HepG2 (cell line): Measurements from ENCODE around the gene RPS19BP1. TPM values are rescaled to one million over a fixed set of nuclear protein-coding genes. Genes with fewer than 3 reads are reported as not detected.

Experiments
- FOXA3 ChIP-seq: IDR thresholded peaks from 2 replicates; pipeline ENCODE4 v1.6.1; 2016; ENCODE audit warnings: missing genetic modification reagents, missing compliant biosample characterization
- GPBP1L1 ChIP-seq: sonication (generic); formaldehyde crosslinking; IDR thresholded peaks from 2 replicates; pipeline ENCODE4 v1.5.0; 2020; ENCODE audit warnings: mild to moderate bottlenecking, missing genetic modification reagents
- ISX ChIP-seq: sonication (generic); formaldehyde crosslinking; conservative IDR thresholded peaks from 2 replicates; pipeline ENCODE4 v1.5.0; 2020; ENCODE audit warnings: missing genetic modification reagents
- NCOA1 ChIP-seq: sonication (generic); formaldehyde crosslinking; IDR thresholded peaks from 2 replicates; pipeline ENCODE4 v1.9.0; 2021; ENCODE audit warnings: missing genetic modification reagents
- NFYC ChIP-seq: IDR thresholded peaks from 2 replicates; pipeline ENCODE4 v1.6.1; 2016; ENCODE audit warnings: missing genetic modification reagents, missing compliant biosample characterization
- PHF5A ChIP-seq: IDR thresholded peaks from one replicate; pipeline ENCODE4 v1.6.1; 2018; ENCODE audit warnings: low read depth, missing genetic modification reagents; ENCODE audit not compliant: unreplicated experiment
- PLSCR1 ChIP-seq: sonication (generic); formaldehyde crosslinking; IDR thresholded peaks from 2 replicates; pipeline ENCODE4 v1.5.0; 2020; ENCODE audit warnings: missing genetic modification reagents, mild to moderate bottlenecking, borderline replicate concordance
- SOX13 ChIP-seq, 3 experiments: fragments of 450-650 bp in 1 of 3; sonication (generic) in 1 of 3; formaldehyde crosslinking in 1 of 3; IDR thresholded peaks in 2 of 3; conservative IDR thresholded peaks in 1 of 3; 2 replicates each; pipeline versions ENCODE4 v1.5.0 to v1.6.1; 2016 to 2020; ENCODE audit warnings: antibody characterized with exemption in 1 of 3, mild to moderate bottlenecking in 1 of 3, missing compliant biosample characterization in 1 of 3, missing genetic modification reagents in 1 of 3, moderate library complexity in 1 of 3
- SP5 ChIP-seq: IDR thresholded peaks from 2 replicates; pipeline ENCODE4 v1.6.1; 2016; ENCODE audit warnings: low read depth, borderline replicate concordance
- SYNCRIP ChIP-seq: fragments of 200-400 bp; formaldehyde crosslinking; IDR thresholded peaks from 2 replicates; pipeline ENCODE4 v1.6.1; 2018; ENCODE audit warnings: mild to moderate bottlenecking, low read depth, low read length; ENCODE audit not compliant: insufficient read depth
- TFAP4 ChIP-seq: sonication (generic); IDR thresholded peaks from 2 replicates; pipeline ENCODE4 v1.6.1; 2016; ENCODE audit warnings: low read depth, borderline replicate concordance
- ZFP36L2 ChIP-seq: sonication (generic); formaldehyde crosslinking; IDR thresholded peaks from 2 replicates; pipeline ENCODE4 v1.4.0; 2020; ENCODE audit warnings: missing genetic modification reagents
- ZNF333 ChIP-seq: sonication (generic); formaldehyde crosslinking; IDR thresholded peaks from 2 replicates; pipeline ENCODE4 v1.4.0; 2020; ENCODE audit warnings: mild to moderate bottlenecking, missing genetic modification reagents, borderline replicate concordance
- ZNF362 ChIP-seq: sonication (generic); formaldehyde crosslinking; IDR thresholded peaks from 2 replicates; pipeline ENCODE4 v1.4.0; 2020; ENCODE audit warnings: missing genetic modification reagents, mild to moderate bottlenecking, borderline replicate concordance
- ZNF460 ChIP-seq: sonication (generic); formaldehyde crosslinking; IDR thresholded peaks from 2 replicates; pipeline ENCODE4 v1.5.1; 2020; ENCODE audit warnings: missing genetic modification reagents, mild to moderate bottlenecking, borderline replicate concordance
- ZNF512B ChIP-seq: sonication (generic); formaldehyde crosslinking; IDR thresholded peaks from 2 replicates; pipeline ENCODE4 v1.5.1; 2020; ENCODE audit warnings: missing genetic modification reagents, mild to moderate bottlenecking, borderline replicate concordance
- ZNF629 ChIP-seq: sonication (generic); formaldehyde crosslinking; conservative IDR thresholded peaks from 2 replicates; pipeline ENCODE4 v1.5.0; 2020; ENCODE audit warnings: missing genetic modification reagents
- ZSCAN12 ChIP-seq: sonication (generic); formaldehyde crosslinking; IDR thresholded peaks from 2 replicates; pipeline ENCODE4 v1.9.0; 2021; ENCODE audit warnings: mild to moderate bottlenecking, missing genetic modification reagents
- polyA plus RNA-seq, 8 experiments: library from polyadenylated mRNA; depleted of rRNA in 3 of 8; stranded (reverse) in 7 of 8; unstranded in 1 of 8; fragments of >200 nt; fragmentation: Illumina TruSeq in 4 of 8; extraction: Trizol in 4 of 8; gene quantifications; 2 replicates each; pipeline versions ENCODE4 v1.2.1 to v1.2.3, GENCODE V29; 2011 to 2016; ENCODE audit warnings: low read depth in 4 of 8, missing spikeins in 1 of 8, mixed read lengths in 1 of 8; ENCODE audit not compliant: insufficient read depth in 1 of 8
- total RNA-seq, 5 experiments: library from RNA; depleted of rRNA; stranded (reverse); fragments of >200 nt; fragmentation: Illumina TruSeq; extraction: Trizol; gene quantifications; 2 replicates each; pipeline ENCODE4 v1.2.3, GENCODE V29; 2016; ENCODE audit warnings: low read depth in 1 of 5

The RPS19BP1 gene
- total and polyA plus RNA-seq, 2 of the 13 experiments (the other 11 are each of a cell fraction or from before 2014, with no cell fraction given): 44.3 to 81.3 TPM

GRCh38 chr22:39532215-39533073 is at the start of gene RPS19BP1 (continued):
- TF ChIP-seq ISX (CRISPR knock-in tag) (0 out of 2 replicates have a peak, but pooled peaks have one; percentile 25), SYNCRIP (no peak), ZSCAN12 (peak; percentile 59; the same call in 1 of the 2 replicates), ZNF333 (no peak), SP5 (CRISPR knock-in tag) (peak; percentile 67), GPBP1L1 (CRISPR knock-in tag) (no peak), FOXA3 (CRISPR knock-in tag) (peak; percentile 24; the same call in 1 of the 2 replicates), PHF5A (CRISPR knock-in tag) (peak; percentile 58), NCOA1 (no peak), ZFP36L2 (CRISPR knock-in tag) (no peak), ZNF512B (no peak), TFAP4 (peak; percentile 36; the same call in 1 of the 2 replicates), ZNF629 (CRISPR knock-in tag) (0 out of 2 replicates have a peak, but pooled peaks have one; percentile 16), ZNF362 (0 out of 2 replicates have a peak, but pooled peaks have one; percentile 12), ZNF460 (no peak), NFYC (CRISPR knock-in tag) (peak; percentile 85), SOX13 (IDR thresholded peaks at IDR 0.05) (no peak), SOX13 (CRISPR knock-in tag; conservative IDR thresholded peaks at IDR 0.05 in 1 of 2, IDR thresholded peaks at IDR 0.05 in 1 of 2) (peak in 1 of 2 experiments; percentile 29; a peak in 1 of 4 replicates), PLSCR1 (CRISPR knock-in tag) (peak; percentile 55; the same call in 1 of the 2 replicates)
